SK-N-SH (cell line): ENCODE results near the gene BRD7.

ENCODE experiments used
- CTCF ChIP-seq: fragments of 200-600 bp; sonication (generic); IDR thresholded peaks from 2 replicates; pipeline ENCODE4 v1.6.1; 2017; ENCODE audit warnings: antibody characterized with exemption, mild to moderate bottlenecking, moderate library complexity
- RFX5 ChIP-seq: IDR thresholded peaks from 2 replicates; pipeline ENCODE4 v1.6.1; 2012; ENCODE audit warnings: mild to moderate bottlenecking, improper control_type of control experiment, low read length
- RXRA ChIP-seq: IDR thresholded peaks from 2 replicates; pipeline ENCODE4 v1.4.0; 2012; ENCODE audit warnings: low read depth, mild to moderate bottlenecking, borderline replicate concordance

DNA sequence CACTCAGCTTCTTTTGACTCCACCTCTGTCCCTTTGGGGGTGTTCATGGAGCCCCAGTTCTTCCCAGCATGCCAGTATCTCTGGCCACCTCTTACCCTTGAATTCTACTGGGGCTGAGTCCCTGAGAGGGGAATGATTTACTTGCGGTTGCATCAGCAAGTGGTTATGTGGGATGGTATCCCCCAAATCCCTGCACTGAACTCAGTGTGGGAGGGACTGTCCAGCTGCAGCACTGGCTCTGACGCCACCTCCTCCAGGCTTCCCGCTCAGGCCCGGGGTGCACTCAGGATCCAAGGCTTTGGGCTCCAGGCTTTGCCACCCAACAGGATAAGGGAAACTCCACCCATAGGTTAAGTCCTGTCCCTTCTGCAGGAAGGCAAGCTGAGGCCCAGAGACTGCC is 21.1 kb upstream of the BRD7 start:
- TF ChIP-seq CTCF (no peak), RXRA (no peak), RFX5 (no peak)
